Left lung (tissue), 10 donors: Measurements from ENCODE around the gene NOD1. TPM values are rescaled to one million over a fixed set of nuclear protein-coding genes. Genes with fewer than 3 reads are reported as not detected.

Experiments used
- ATAC-seq: fragments of 200-7000 bp; cut with Tn5 transposase; one replicate; pipeline ENCODE4 v1.9.1; 2020; ENCODE audit warnings: moderate library complexity
- DNase-seq, 4 donors: peaks; one replicate each; pipeline ENCODE4 v3.0.0-alpha.2; 2013 to 2020
- H3K27ac ChIP-seq, 2 donors: fragments of 200-600 bp; sonication (generic) in 1 of 2; one replicate each; pipeline versions ENCODE4 v1.5.0 to v1.8.0; 2020 to 2021
- H3K27me3 ChIP-seq, 2 donors: fragments of 200-600 bp; sonication (generic) in 1 of 2; one replicate each; pipeline versions ENCODE4 v1.5.0 to v1.8.0; 2020 to 2021
- H3K36me3 ChIP-seq, 2 donors: fragments of 200-600 bp; sonication (generic) in 1 of 2; one replicate each; pipeline versions ENCODE4 v1.5.0 to v1.8.0; 2020 to 2021
- H3K4me1 ChIP-seq, 2 donors: fragments of 200-600 bp; one replicate each; pipeline ENCODE4 v1.8.0; 2021
- H3K4me3 ChIP-seq, 2 donors: fragments of 200-600 bp; sonication (generic) in 1 of 2; one replicate each; pipeline versions ENCODE4 v1.5.0 to v1.8.0; 2020 to 2021; ENCODE audit warnings: mild to moderate bottlenecking in 1 of 2
- H3K9me3 ChIP-seq, 2 donors: fragments of 200-600 bp; sonication (generic) in 1 of 2; one replicate each; pipeline versions ENCODE4 v1.5.0 to v1.8.0; 2020 to 2021
- CTCF ChIP-seq, 2 donors: fragments of 200-600 bp; sonication (generic) in 1 of 2; IDR thresholded peaks; one replicate each; pipeline versions ENCODE4 v1.5.0 to v1.8.0; 2021; ENCODE audit warnings: antibody characterized with exemption in 2 of 2
- intact Hi-C, 2 donors: fragments of 100-400 bp; cut with DNase I; formaldehyde crosslinking; loops; one replicate each; pipeline versions ENCODE4 v1.11.2 to v1.14.2; 2022
- polyA plus RNA-seq, 6 donors: library from polyadenylated mRNA; unstranded; fragments of 120-200 nt; gene quantifications; one replicate each; pipeline ENCODE4 v1.2.1, GENCODE V29; 2013; ENCODE audit not compliant: insufficient read length in 6 of 6
- total RNA-seq, 2 donors: library from RNA; stranded (reverse); fragmentation: NEBNext Ultra II Directional; extraction: Animal tissue kit (Norgen Biotek cat#: 25700); gene quantifications; one replicate each; pipeline ENCODE4 v1.2.1, GENCODE V29; 2021
- donor health status: DM: no; HTN: yes; CAD: no.
- donor health status: DM: no; HTN: no; CAD: no.

The NOD1 gene
- total and polyA plus RNA-seq, 8 donors, result 18.4 to 27.4 (median 24.9) TPM

- Histone ChIP-seq H3K27me3 (no peaks in the 10 kb centered on the region), H3K9me3 (peaks cover 0 to 3% of the 10 kb centered on the region in 2 donors), H3K36me3 (no peaks in the 10 kb centered on the region), H3K4me1 (no peaks in the 10 kb centered on the region), H3K4me3 (no peak overlapping the region), H3K27ac (no peak overlapping the region)
- no peak for ATAC-seq
- no peak for TF ChIP-seq CTCF (IDR thresholded peaks at IDR 0.05)
- intact Hi-C loops, result loop anchor here in 1 of 2 donors (5.0 kb wide), 1 partner anchor 137 kb away; no protein-coding TSS in a partner anchor
- DNase-seq, result no peak
Observed at GRCh38 chr7:30413864-30414263, 64.7 kb downstream of the NOD1 start.

- intact Hi-C loops, result loop anchor here in 1 of 2 donors (5.0 kb wide), 1 partner anchor 136 kb away; no protein-coding TSS in a partner anchor
- peak; percentile 21 to 70 for TF ChIP-seq CTCF (IDR thresholded peaks at IDR 0.05)
Observed at GRCh38 chr7:30412782-30413504, 65.6 kb downstream of the NOD1 start.

GRCh38 chr7:30411897-30412296, 66.7 kb downstream of the NOD1 start:
- no peaks in the 10 kb centered on the region for H3K4me1 ChIP-seq
- no peak overlapping the region for H3K27ac ChIP-seq
- H3K4me3 ChIP-seq, result no peak overlapping the region
- TF ChIP-seq CTCF (IDR thresholded peaks at IDR 0.05), result no peak
- no peaks in the 10 kb centered on the region for H3K27me3 ChIP-seq
- no peak for DNase-seq
- no peaks in the 10 kb centered on the region for H3K36me3 ChIP-seq
- peaks cover 0 to 3% of the 10 kb centered on the region in 2 donors for H3K9me3 ChIP-seq
- intact Hi-C loops, result loop anchor here in 1 of 2 donors (5.0 kb wide), 1 partner anchor 135 kb away; no protein-coding TSS in a partner anchor
- ATAC-seq, result no peak

More at GRCh38 chr7:30412782-30413504, 65.6 kb downstream of the NOD1 start:
- Histone ChIP-seq H3K9me3 (peaks cover 0 to 3% of the 10 kb centered on the region in 2 donors), H3K4me1 (no peaks in the 10 kb centered on the region), H3K27me3 (no peaks in the 10 kb centered on the region), H3K36me3 (no peaks in the 10 kb centered on the region), H3K4me3 (no peak overlapping the region), H3K27ac (no peak overlapping the region)
- DNase-seq (peak in 2 of 4 donors; percentile 39 to 64), ATAC-seq (peak; percentile 98)

GRCh38 chr7:30411173-30411572, 67.4 kb downstream of the NOD1 start:
- Histone ChIP-seq H3K9me3 (peaks cover 0 to 3% of the 10 kb centered on the region in 2 donors), H3K36me3 (no peaks in the 10 kb centered on the region), H3K4me1 (no peaks in the 10 kb centered on the region), H3K27ac (no peak overlapping the region), H3K27me3 (no peaks in the 10 kb centered on the region), H3K4me3 (no peak overlapping the region)
- no peak for DNase-seq
- no peak for TF ChIP-seq CTCF (IDR thresholded peaks at IDR 0.05)
- ATAC-seq, result no peak
- intact Hi-C loops, result loop anchor here in 1 of 2 donors (5.0 kb wide), 1 partner anchor 134 kb away; no protein-coding TSS in a partner anchor

GRCh38 chr7:30406664-30407425, 71.7 kb downstream of the NOD1 start:
- H3K4me1 ChIP-seq, result no peaks in the 10 kb centered on the region
- H3K27me3 ChIP-seq, result no peaks in the 10 kb centered on the region
- no peak overlapping the region for H3K4me3 ChIP-seq
- ATAC-seq (no peak), DNase-seq (no peak)
- peaks cover 0 to 9% of the 10 kb centered on the region in 2 donors for H3K36me3 ChIP-seq
- intact Hi-C loops, result no loop called here
- no peaks in the 10 kb centered on the region for H3K9me3 ChIP-seq
- H3K27ac ChIP-seq, result no peak overlapping the region
- TF ChIP-seq CTCF (IDR thresholded peaks at IDR 0.05), result no peak
